ENCODE measurements around the gene BATF3.
"Not testable (repeated sequence)": the region's sequence is repeated elsewhere in the genome, so short reads cannot be mapped to it uniquely, and the experiment has no call there.

BATF3 gene

GRCh38 chr1:212699625-212700222 is at the start of gene BATF3:
Gene BATF3, minus strand, starts transcription at chr1:212699840. Its CDS starts 78 bp downstream, at chr1:212699762.
- peak in 1 of 2 donors; percentile 72 for DNase-seq (ENCODE audit: low read depth in 2 of 2)

- no peak for DNase-seq (ENCODE audit: low read depth in 2 of 2)
These were observed 46.9 kb upstream of the BATF3 start for GRCh38 chr1:212746546-212746945.

GRCh38 chr1:212745303-212745702 is 45.7 kb upstream of the BATF3 start:
- no peak for DNase-seq (ENCODE audit: low read depth in 2 of 2)

- no peak for DNase-seq (ENCODE audit: low read depth in 2 of 2)
These were observed 44.3 kb upstream of the BATF3 start for GRCh38 chr1:212743901-212744475.

- no peak for DNase-seq (ENCODE audit: low read depth in 2 of 2)
These were observed 38.7 kb upstream of the BATF3 start for GRCh38 chr1:212738330-212738729.

GRCh38 chr1:212737559-212737958 is 37.9 kb upstream of the BATF3 start:
- DNase-seq (ENCODE audit: low read depth in 2 of 2): no peak

- DNase-seq (ENCODE audit: low read depth in 2 of 2): no peak
These were observed 33.5 kb upstream of the BATF3 start for GRCh38 chr1:212733109-212733508.

- no peak for DNase-seq (ENCODE audit: low read depth in 2 of 2)
These were observed 32.0 kb upstream of the BATF3 start for GRCh38 chr1:212731630-212732029.

GRCh38 chr1:212728606-212729005 is 29.0 kb upstream of the BATF3 start:
- no peak for DNase-seq (ENCODE audit: low read depth in 2 of 2)

- no peak for DNase-seq (ENCODE audit: low read depth in 2 of 2)
These were observed 27.9 kb upstream of the BATF3 start for GRCh38 chr1:212727386-212728181.

GRCh38 chr1:212724679-212725078 is 25.0 kb upstream of the BATF3 start:
- not testable (repeated sequence) for DNase-seq (ENCODE audit: low read depth in 2 of 2)

- DNase-seq (ENCODE audit: low read depth in 2 of 2): no peak
These were observed 22.8 kb upstream of the BATF3 start for GRCh38 chr1:212722270-212722957.

GRCh38 chr1:212721388-212722247 is 22.0 kb upstream of the BATF3 start:
- no peak for DNase-seq (ENCODE audit: low read depth in 2 of 2)

- DNase-seq (ENCODE audit: low read depth in 2 of 2): no peak
These were observed 20.0 kb upstream of the BATF3 start for GRCh38 chr1:212719633-212720032.

GRCh38 chr1:212718499-212718898 is 18.9 kb upstream of the BATF3 start:
- no peak for DNase-seq (ENCODE audit: low read depth in 2 of 2)

- no peak for DNase-seq (ENCODE audit: low read depth in 2 of 2)
These were observed 16.5 kb upstream of the BATF3 start for GRCh38 chr1:212716161-212716560.

- no peak for DNase-seq (ENCODE audit: low read depth in 2 of 2)
These were observed 14.0 kb upstream of the BATF3 start for GRCh38 chr1:212713465-212714136.

- DNase-seq (ENCODE audit: low read depth in 2 of 2): no peak
These were observed 13.0 kb upstream of the BATF3 start for GRCh38 chr1:212712451-212713303.

GRCh38 chr1:212711974-212712373 is 12.3 kb upstream of the BATF3 start:
- DNase-seq (ENCODE audit: low read depth in 2 of 2): not testable (repeated sequence)

GRCh38 chr1:212710566-212710965 is 10.9 kb upstream of the BATF3 start:
- no peak for DNase-seq (ENCODE audit: low read depth in 2 of 2)
